AG04450 (cell line): ENCODE measurements around the gene CHST11. TPM values are rescaled to one million over a fixed set of nuclear protein-coding genes. Genes with fewer than 3 reads are reported as not detected.

Source experiments
- CTCF ChIA-PET: fragments of 300-600, 350-600 bp; formaldehyde crosslinking; extraction: SDS; loops from one replicate; lab custom pipeline; 2022; ENCODE audit warnings: antibody characterized with exemption, inconsistent platforms; lab: Charles Lee
- POLR2A ChIA-PET: fragments of 350-600 bp; formaldehyde crosslinking; extraction: SDS; loops from one replicate; lab custom pipeline; 2021; ENCODE audit warnings: antibody characterized with exemption, inconsistent platforms; lab: Yijun Ruan, JAX
- DNase-seq: peaks from one replicate; pipeline ENCODE4 v3.0.0-alpha.2; 2011; ENCODE audit warnings: low read depth, low spot score
- H3K27ac ChIP-seq: one replicate; pipeline ENCODE4 v1.5.1; 2012; ENCODE audit warnings: low read depth, low read length, control low read depth
- H3K27me3 ChIP-seq: one replicate; pipeline ENCODE4 v1.6.0; 2012; ENCODE audit warnings: low read length; ENCODE audit not compliant: control insufficient read depth, insufficient read depth
- H3K4me3 ChIP-seq: 2 replicates; pipeline ENCODE4 v1.5.1; 2011; ENCODE audit warnings: mild to moderate bottlenecking, low read depth, low read length, control low read depth
- H3K9me3 ChIP-seq: 2 replicates; pipeline ENCODE4 v1.5.1; 2012; ENCODE audit warnings: low read length; ENCODE audit not compliant: control insufficient read depth, insufficient read depth
- CTCF ChIP-seq: IDR thresholded peaks from 2 replicates; pipeline ENCODE4 v1.5.1; 2011; ENCODE audit warnings: low read depth, low read length, control low read depth, inconsistent platforms
- polyA plus RNA-seq: library from polyadenylated mRNA; depleted of rRNA; stranded (reverse); fragments of >200 nt; gene quantifications from 2 replicates; pipeline ENCODE4 v1.2.3, GENCODE V29; 2011

The CHST11 gene
- polyA plus RNA-seq, 1 experiment: 2.7 TPM

GRCh38 chr12:104701301-104701700 is 244.6 kb downstream of the CHST11 start:
- Histone ChIP-seq H3K9me3 (no peaks in the 10 kb centered on the region; the same call in 1 of the 2 replicates), H3K4me3 (no peak overlapping the region), H3K27me3 (no peaks in the 10 kb centered on the region), H3K27ac (no peak overlapping the region)
- DNase-seq: no peak
- POLR2A ChIA-PET: no interaction called here
- no peak for TF ChIP-seq CTCF
- CTCF ChIA-PET: no interaction called here

- CTCF ChIA-PET: no interaction called here
- no peak overlapping the region for H3K27ac ChIP-seq
- DNase-seq: no peak
- H3K9me3 ChIP-seq: no peaks in the 10 kb centered on the region; the same call in 1 of the 2 replicates
- POLR2A ChIA-PET: no interaction called here
- TF ChIP-seq CTCF: no peak
- H3K4me3 ChIP-seq: no peak overlapping the region
- no peaks in the 10 kb centered on the region for H3K27me3 ChIP-seq
Measured at GRCh38 chr12:104701756-104702155, 245.0 kb downstream of the CHST11 start.

GRCh38 chr12:104702565-104703139 is 245.9 kb downstream of the CHST11 start:
- no peaks in the 10 kb centered on the region for H3K27me3 ChIP-seq
- DNase-seq: no peak
- H3K27ac ChIP-seq: no peak overlapping the region
- TF ChIP-seq CTCF: no peak
- H3K9me3 ChIP-seq: no peaks in the 10 kb centered on the region; the same call in 1 of the 2 replicates
- CTCF ChIA-PET: no interaction called here
- no peak overlapping the region for H3K4me3 ChIP-seq
- POLR2A ChIA-PET: no interaction called here

GRCh38 chr12:104703372-104703771 is 246.6 kb downstream of the CHST11 start:
- Histone ChIP-seq H3K9me3 (no peaks in the 10 kb centered on the region; the same call in 1 of the 2 replicates), H3K27ac (no peak overlapping the region), H3K4me3 (no peak overlapping the region), H3K27me3 (no peaks in the 10 kb centered on the region)
- TF ChIP-seq CTCF: no peak
- ChIA-PET POLR2A (no interaction called here), CTCF (no interaction called here)
- no peak for DNase-seq

GRCh38 chr12:104704224-104704779 is 247.6 kb downstream of the CHST11 start:
- ChIA-PET POLR2A (no interaction called here), CTCF (interaction anchor here (1.6 kb wide), 1 partner anchor 323 kb away, joined by 4 read pairs; no protein-coding TSS in a partner anchor)

More at GRCh38 chr12:104704224-104704779, 247.6 kb downstream of the CHST11 start:
- no peak for DNase-seq
- Histone ChIP-seq H3K27ac (no peak overlapping the region), H3K4me3 (no peak overlapping the region), H3K9me3 (no peaks in the 10 kb centered on the region; the same call in 1 of the 2 replicates), H3K27me3 (no peaks in the 10 kb centered on the region)
- TF ChIP-seq CTCF: no peak
